Naive thymus-derived CD4-positive, alpha-beta T cell (primary cell): ENCODE results near the gene HADHB. TPM values are rescaled to one million over a fixed set of nuclear protein-coding genes. Genes with fewer than 3 reads are reported as not detected.

ENCODE experiments used
- ATAC-seq: fragments of 150-1000 bp; cut with Tn5 transposase; 2 replicates; pipeline ENCODE4 v1.10.0; 2021; ENCODE audit warnings: mild to moderate bottlenecking, moderate library complexity
- CTCF ChIA-PET: fragments of 350-600 bp; sonication (Branson Sonifier 250); formaldehyde crosslinking; loops from one replicate; lab custom pipeline; 2021; ENCODE audit warnings: antibody characterized with exemption; lab: Charles Lee
- POLR2A ChIA-PET: fragments of 350-600 bp; sonication (Branson Sonifier 250); formaldehyde crosslinking; loops from one replicate; lab custom pipeline; 2021; ENCODE audit warnings: antibody characterized with exemption, inconsistent platforms; lab: Charles Lee
- DNase-seq, 9 donors: peaks; one replicate each; pipeline versions ENCODE4 v3.0.0 to v3.0.0-alpha.2; 2020 to 2022; ENCODE audit warnings: mixed read lengths in 1 of 9
- H3K27ac ChIP-seq: one replicate; pipeline ENCODE4 v1.7.0; 2013; ENCODE audit warnings: mild to moderate bottlenecking, low read depth, low read length, moderate library complexity
- H3K27me3 ChIP-seq, 2 donors: one replicate each; pipeline ENCODE4 v1.7.0; 2013; ENCODE audit warnings: low read length in 2 of 2, mild to moderate bottlenecking in 2 of 2, moderate library complexity in 2 of 2; ENCODE audit not compliant: control insufficient read depth in 2 of 2, insufficient read depth in 2 of 2
- H3K36me3 ChIP-seq, 3 experiments: 1 replicate in 2 of 3; 2 replicates in 1 of 3; pipeline ENCODE4 v1.7.0; 2013; ENCODE audit warnings: low read length in 3 of 3, mild to moderate bottlenecking in 3 of 3, moderate library complexity in 1 of 3; ENCODE audit not compliant: insufficient read depth in 3 of 3, control insufficient read depth in 2 of 3
- H3K4me1 ChIP-seq, 2 donors: one replicate each; pipeline ENCODE4 v1.7.0; 2013; ENCODE audit warnings: low read length in 2 of 2, mild to moderate bottlenecking in 2 of 2, moderate library complexity in 1 of 2; ENCODE audit not compliant: control insufficient read depth in 2 of 2, insufficient read depth in 2 of 2
- H3K4me3 ChIP-seq: 2 replicates; pipeline ENCODE4 v1.7.0; 2013; ENCODE audit warnings: mild to moderate bottlenecking, low read length
- H3K9me3 ChIP-seq, 3 experiments: 1 replicate in 2 of 3; 2 replicates in 1 of 3; pipeline ENCODE4 v1.7.0; 2013; ENCODE audit warnings: low read length in 3 of 3; ENCODE audit not compliant: control insufficient read depth in 2 of 3
- H3K27ac Mint-ChIP-seq, 9 donors: one replicate each; pipeline ENCODE4 v1.8.0; 2020 to 2022; ENCODE audit warnings: mixed read lengths in 9 of 9, mild to moderate bottlenecking in 8 of 9, moderate library complexity in 5 of 9, inconsistent platforms in 2 of 9
- H3K27me3 Mint-ChIP-seq, 5 donors: one replicate each; pipeline ENCODE4 v1.8.0; 2021 to 2022; ENCODE audit warnings: mixed read lengths in 5 of 5, mild to moderate bottlenecking in 1 of 5
- H3K36me3 Mint-ChIP-seq, 5 donors: one replicate each; pipeline ENCODE4 v1.8.0; 2020 to 2022; ENCODE audit warnings: mixed read lengths in 5 of 5, mild to moderate bottlenecking in 3 of 5, inconsistent platforms in 1 of 5
- H3K4me1 Mint-ChIP-seq, 7 donors: one replicate each; pipeline ENCODE4 v1.8.0; 2020 to 2022; ENCODE audit warnings: mixed read lengths in 7 of 7, mild to moderate bottlenecking in 3 of 7, inconsistent platforms in 1 of 7
- H3K4me3 Mint-ChIP-seq, 10 donors: one replicate each; pipeline ENCODE4 v1.8.0; 2020 to 2022; ENCODE audit warnings: mild to moderate bottlenecking in 10 of 10, mixed read lengths in 10 of 10, moderate library complexity in 6 of 10, inconsistent platforms in 2 of 10
- H3K9me3 Mint-ChIP-seq, 11 donors: one replicate each; pipeline ENCODE4 v1.8.0; 2020 to 2022; ENCODE audit warnings: mixed read lengths in 11 of 11, mild to moderate bottlenecking in 4 of 11, inconsistent platforms in 1 of 11, moderate library complexity in 1 of 11
- intact Hi-C, 2 donors: fragments of 100-400 bp; cut with micrococcal nuclease; formaldehyde crosslinking; loops; one replicate each; pipeline ENCODE4 v1.15.1; 2023
- polyA plus RNA-seq, 2 donors: library from polyadenylated mRNA; unstranded; fragments of 300-500 nt; fragmentation: Illumina TruSeq; gene quantifications; one replicate each; pipeline ENCODE4 v1.2.3, GENCODE V29; 2021
- total RNA-seq, 6 experiments: library from RNA in 5 of 6; stranded (reverse) in 5 of 6; gene quantifications; 1 replicate in 5 of 6; 2 replicates in 1 of 6; pipeline ENCODE4 v1.2.3 and lab custom pipeline; 2021 to 2026

Gene HADHB
- total and polyA plus RNA-seq, 7 experiments from 2014 or later = 38.1 to 112 (median 65.7) TPM

GRCh38 chr2:26297061-26297460, 52.3 kb downstream of the HADHB start:
- no peak overlapping the region for H3K4me3 Mint-ChIP-seq
- no peak for DNase-seq
- no peaks in the 10 kb centered on the region for H3K36me3 Mint-ChIP-seq
- peaks cover 0 to 25% (median 0%) of the 10 kb centered on the region in 5 donors for H3K27me3 Mint-ChIP-seq
- no peak overlapping the region for H3K27ac ChIP-seq
- peaks cover 7 to 15% of the 10 kb centered on the region in 2 donors for H3K4me1 ChIP-seq
- intact Hi-C loops = no loop called here
- H3K9me3 ChIP-seq = no peaks in the 10 kb centered on the region
- no peak for ATAC-seq
- H3K27me3 ChIP-seq = no peaks in the 10 kb centered on the region
- peak overlapping the region in 2 of 9 donors; percentile 14 to 49 for H3K27ac Mint-ChIP-seq
- H3K9me3 Mint-ChIP-seq = no peaks in the 10 kb centered on the region
- ChIA-PET POLR2A (interaction anchor here (0.6 to 1.7 kb wide), 2 partner anchors 8 to 54 kb away, joined by 4 to 7 read pairs; no protein-coding TSS in a partner anchor), CTCF (interaction anchor here (0.6 kb wide), 1 partner anchor 113 kb away, joined by 3 read pairs; no protein-coding TSS in a partner anchor)
- H3K4me3 ChIP-seq = no peak overlapping the region
- no peaks in the 10 kb centered on the region for H3K36me3 ChIP-seq
- H3K4me1 Mint-ChIP-seq = peaks cover 0 to 8% (median 0%) of the 10 kb centered on the region in 7 donors

- DNase-seq (peak in 2 of 9 donors; percentile 1 to 2), ATAC-seq (peak; percentile 4)
- H3K36me3 ChIP-seq = no peaks in the 10 kb centered on the region
- peak overlapping the region; percentile 78 for H3K4me3 ChIP-seq
- POLR2A ChIA-PET = interaction anchor here (0.5 to 3.1 kb wide), 8 partner anchors 8 to 114 kb away, joined by 3 to 33 read pairs (median 6); partner anchors contain the start of genes ADGRF3, HADHA, HADHB and SELENOI
- H3K27ac Mint-ChIP-seq = no peak overlapping the region
- peaks cover 0 to 29% (median 0%) of the 10 kb centered on the region in 5 donors for H3K27me3 Mint-ChIP-seq
- H3K4me1 Mint-ChIP-seq = peaks cover 0 to 8% (median 0%) of the 10 kb centered on the region in 7 donors
- no peak overlapping the region for H3K4me3 Mint-ChIP-seq
- intact Hi-C loops = loop anchor here (2.0 kb wide), 2 partner anchors 53 to 265 kb away; partner anchors contain the start of genes HADHA (in 1 of the 2) and HADHB (in 1 of the 2)
- no peaks in the 10 kb centered on the region for H3K9me3 Mint-ChIP-seq
- H3K27me3 ChIP-seq = no peaks in the 10 kb centered on the region
- no peaks in the 10 kb centered on the region for H3K9me3 ChIP-seq
- H3K36me3 Mint-ChIP-seq = peaks cover 0 to 4% (median 0%) of the 10 kb centered on the region in 5 donors
- peaks cover 7 to 15% of the 10 kb centered on the region in 2 donors for H3K4me1 ChIP-seq
- peak overlapping the region; percentile 84 for H3K27ac ChIP-seq
- CTCF ChIA-PET = interaction anchor here (1.1 to 1.2 kb wide), 2 partner anchors 31 to 33 kb away, joined by 4 read pairs; no protein-coding TSS in a partner anchor
These were observed 53.5 kb downstream of the HADHB start for GRCh38 chr2:26298286-26298637.

GRCh38 chr2:26298638-26299393, 54.1 kb downstream of the HADHB start:
- H3K9me3 Mint-ChIP-seq = no peaks in the 10 kb centered on the region
- H3K4me3 Mint-ChIP-seq = no peak overlapping the region
- Histone ChIP-seq H3K4me3 (peak overlapping the region; percentile 78), H3K27ac (peak overlapping the region; percentile 84), H3K9me3 (no peaks in the 10 kb centered on the region), H3K36me3 (no peaks in the 10 kb centered on the region), H3K27me3 (no peaks in the 10 kb centered on the region), H3K4me1 (peaks cover 7 to 15% of the 10 kb centered on the region in 2 donors)
- H3K27ac Mint-ChIP-seq = no peak overlapping the region
- peaks cover 0 to 29% (median 0%) of the 10 kb centered on the region in 5 donors for H3K27me3 Mint-ChIP-seq
- DNase-seq (peak; percentile 26 to 67 (median 60)), ATAC-seq (peak; percentile 81)
- H3K36me3 Mint-ChIP-seq = peaks cover 0 to 8% (median 0%) of the 10 kb centered on the region in 5 donors
- ChIA-PET CTCF (interaction anchor here (1.0 to 1.2 kb wide), 3 partner anchors 31 to 33 kb away, joined by 4 read pairs; no protein-coding TSS in a partner anchor), POLR2A (interaction anchor here (0.7 to 3.1 kb wide), 9 partner anchors 8 to 115 kb away, joined by 3 to 33 read pairs (median 4); partner anchors contain the start of genes ADGRF3, HADHA, HADHB and SELENOI)
- peaks cover 0 to 8% (median 0%) of the 10 kb centered on the region in 7 donors for H3K4me1 Mint-ChIP-seq
- intact Hi-C loops = loop anchor here (1.0 to 2.0 kb wide), 5 partner anchors 31 to 266 kb away; partner anchors contain the start of genes HADHA (in 2 of the 2) and HADHB (in 2 of the 2)

GRCh38 chr2:26299471-26300101, 54.8 kb downstream of the HADHB start:
- ChIA-PET POLR2A (interaction anchor here (0.7 to 3.1 kb wide), 10 partner anchors 9 to 751 kb away, joined by 3 to 33 read pairs (median 4); partner anchors contain the start of genes ADGRF3, AGBL5, ASXL2 and HADHA), CTCF (interaction anchor here (0.8 to 1.0 kb wide), 2 partner anchors 31 to 70 kb away, joined by 3 to 4 read pairs; no protein-coding TSS in a partner anchor)
- Mint-ChIP-seq H3K9me3 (no peaks in the 10 kb centered on the region), H3K27ac (no peak overlapping the region), H3K4me1 (peaks cover 0 to 8% (median 0%) of the 10 kb centered on the region in 7 donors), H3K36me3 (peaks cover 0 to 14% (median 3%) of the 10 kb centered on the region in 5 donors), H3K27me3 (peaks cover 0 to 29% (median 0%) of the 10 kb centered on the region in 5 donors), H3K4me3 (no peak overlapping the region)
- no peaks in the 10 kb centered on the region for H3K9me3 ChIP-seq
- peak overlapping the region; percentile 84 for H3K27ac ChIP-seq
- H3K27me3 ChIP-seq = no peaks in the 10 kb centered on the region
- peak in 7 of 9 donors; percentile 39 to 58 (median 51) for DNase-seq
- peak; percentile 46 for ATAC-seq
- intact Hi-C loops = loop anchor here (1.0 to 2.0 kb wide), 5 partner anchors 31 to 267 kb away; partner anchors contain the start of genes HADHA (in 2 of the 2) and HADHB (in 2 of the 2)
- H3K36me3 ChIP-seq = peaks cover 0 to 7% (median 0%) of the 10 kb centered on the region in 3 experiments
- H3K4me3 ChIP-seq = peak overlapping the region; percentile 78
- peaks cover 7 to 15% of the 10 kb centered on the region in 2 donors for H3K4me1 ChIP-seq

- peaks cover 0 to 8% (median 0%) of the 10 kb centered on the region in 7 donors for H3K4me1 Mint-ChIP-seq
- Histone ChIP-seq H3K4me1 (peaks cover 7 to 15% of the 10 kb centered on the region in 2 donors), H3K4me3 (peak overlapping the region; percentile 49), H3K27ac (peak overlapping the region; percentile 84), H3K9me3 (no peaks in the 10 kb centered on the region), H3K27me3 (no peaks in the 10 kb centered on the region), H3K36me3 (peaks cover 0 to 7% (median 0%) of the 10 kb centered on the region in 3 experiments)
- ATAC-seq (peak; percentile 44), DNase-seq (peak in 5 of 9 donors; percentile 19 to 46 (median 40))
- ChIA-PET POLR2A (interaction anchor here (0.6 to 3.1 kb wide), 11 partner anchors 10 to 1343 kb away, joined by 3 to 33 read pairs (median 4); partner anchors contain the start of genes ADGRF3, AGBL5, ASXL2 and HADHA), CTCF (interaction anchor here (0.7 to 1.0 kb wide), 3 partner anchors 12 to 71 kb away, joined by 3 to 4 read pairs (median 4); no protein-coding TSS in a partner anchor)
- no peaks in the 10 kb centered on the region for H3K9me3 Mint-ChIP-seq
- H3K36me3 Mint-ChIP-seq = peaks cover 0 to 14% (median 3%) of the 10 kb centered on the region in 5 donors
- H3K27me3 Mint-ChIP-seq = peaks cover 0 to 27% (median 0%) of the 10 kb centered on the region in 5 donors
- no peak overlapping the region for H3K4me3 Mint-ChIP-seq
- intact Hi-C loops = no loop called here
- H3K27ac Mint-ChIP-seq = no peak overlapping the region
These were observed 55.6 kb downstream of the HADHB start for GRCh38 chr2:26300234-26300925.
